Dermis microvascular lymphatic vessel endothelial cell (primary cell): ENCODE results near the gene PEX26. TPM values are rescaled to one million over a fixed set of nuclear protein-coding genes. Genes with fewer than 3 reads are reported as not detected.
"Not testable (repeated sequence)": the region's sequence is repeated elsewhere in the genome, so short reads cannot be mapped to it uniquely, and the experiment has no call there.

Experiments
- DNase-seq, 2 donors: peaks; one replicate each; pipeline versions ENCODE4 v3.0.0 to v3.0.0-alpha.2; 2010; ENCODE audit warnings: low read depth in 2 of 2
- total RNA-seq: library from RNA; depleted of rRNA; stranded (reverse); fragments of >200 nt; gene quantifications from 2 replicates; pipeline ENCODE4 v1.2.1, GENCODE V29; 2014

The PEX26 gene
- total RNA-seq, 1 donor from 2014 or later, result 13.6 TPM

DNA sequence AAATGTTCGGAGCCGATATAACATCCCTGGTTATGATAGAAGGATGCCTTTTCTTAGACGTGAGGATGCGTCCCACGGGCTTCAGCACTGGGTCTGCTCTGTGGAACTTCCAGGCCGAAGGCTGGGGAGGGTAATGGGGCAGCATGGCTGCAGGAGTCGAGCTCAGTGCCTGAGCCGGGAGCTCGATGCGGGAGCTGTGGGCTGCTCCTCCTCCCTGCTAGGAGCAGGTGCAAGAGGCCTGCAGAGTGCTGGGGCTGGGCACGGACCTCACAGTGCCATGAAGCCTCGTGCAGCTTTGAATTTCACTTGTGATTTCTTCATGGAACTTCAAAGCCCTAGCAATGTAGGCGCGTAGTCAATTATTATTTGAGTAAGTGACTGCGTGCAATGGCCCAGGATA is 38.8 kb downstream of the PEX26 start:
- no peak for DNase-seq

DNA sequence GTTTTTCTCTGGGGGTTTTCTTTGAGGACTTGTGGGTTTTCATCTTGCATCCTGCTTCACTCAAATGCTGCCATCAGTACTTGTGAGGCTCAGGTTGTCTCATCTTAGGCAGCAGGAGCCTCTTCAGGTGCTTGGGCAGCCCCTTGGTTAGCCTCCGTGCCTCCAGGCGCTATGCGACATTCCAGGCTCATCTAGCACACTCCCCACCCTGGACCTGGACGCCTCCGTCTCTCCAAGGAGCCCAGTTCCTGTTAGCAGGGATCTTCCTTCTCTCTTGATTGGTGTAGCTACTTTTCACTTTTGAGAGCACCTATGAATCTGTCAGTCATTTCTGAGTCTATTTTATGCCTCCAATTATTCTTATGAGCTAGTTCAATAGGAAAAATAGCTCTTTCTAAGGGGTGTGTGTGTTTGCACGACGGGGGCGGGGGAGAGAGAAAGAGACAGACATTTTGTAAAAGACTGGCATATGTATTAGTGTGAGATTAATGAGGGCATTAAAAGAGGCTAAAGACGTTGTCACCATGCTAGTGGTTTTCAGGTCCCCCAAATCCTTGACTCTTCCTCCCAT is 40.6 kb downstream of the PEX26 start:
- DNase-seq, result no peak

DNA sequence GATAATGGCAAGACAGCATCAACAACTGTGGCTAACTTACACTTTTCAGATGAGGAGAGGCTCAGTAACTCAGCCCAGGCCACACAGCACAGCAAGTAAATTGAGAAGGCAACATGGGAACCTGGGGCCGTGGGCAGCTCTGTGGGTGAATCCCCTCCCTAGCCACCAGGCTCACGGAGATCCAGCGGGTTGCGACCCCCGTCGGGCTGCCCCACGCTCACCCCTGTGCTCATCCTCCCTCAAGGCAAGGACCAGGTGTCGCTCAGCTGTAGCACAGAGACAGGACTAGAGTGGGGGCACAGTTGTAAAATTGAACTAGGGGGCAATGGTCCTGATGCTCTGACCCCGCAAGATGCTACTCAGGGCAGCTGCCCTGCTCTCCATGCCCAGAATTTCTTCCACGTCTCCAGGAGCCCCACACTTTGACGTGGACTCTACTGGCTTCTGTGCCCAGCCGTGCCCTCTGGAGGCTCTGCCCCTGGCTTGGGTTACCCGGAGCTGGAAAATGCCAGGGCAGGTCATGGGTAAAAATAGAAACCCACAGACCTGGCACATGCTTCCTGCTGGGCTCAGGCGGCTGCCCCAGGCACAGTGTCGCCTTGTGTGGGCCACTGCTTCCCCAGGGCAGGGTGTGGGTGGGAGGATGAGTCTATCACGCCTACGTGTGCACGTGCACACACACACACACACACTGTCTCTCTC is 41.8 kb downstream of the PEX26 start:
- no peak for DNase-seq

DNA sequence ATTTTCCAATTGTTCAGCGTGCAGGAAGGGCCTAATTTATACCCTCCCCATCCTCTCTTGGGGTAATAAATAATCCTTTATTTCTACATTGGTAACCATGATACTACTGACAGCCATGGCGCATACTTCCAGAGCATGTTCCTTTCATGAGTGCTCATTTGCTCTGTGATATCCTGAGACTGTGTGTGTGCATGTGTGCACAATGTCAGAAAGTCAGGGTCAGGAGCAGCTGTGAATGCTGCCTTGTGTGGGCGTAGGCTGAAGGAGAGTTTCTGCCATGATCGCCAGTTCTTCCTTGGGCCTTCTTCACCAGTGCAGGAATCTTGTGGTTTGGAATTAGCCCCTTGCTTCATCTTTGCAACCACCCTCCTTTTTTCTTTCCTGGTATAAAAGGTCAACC is 43.1 kb downstream of the PEX26 start:
- no peak for DNase-seq

DNA sequence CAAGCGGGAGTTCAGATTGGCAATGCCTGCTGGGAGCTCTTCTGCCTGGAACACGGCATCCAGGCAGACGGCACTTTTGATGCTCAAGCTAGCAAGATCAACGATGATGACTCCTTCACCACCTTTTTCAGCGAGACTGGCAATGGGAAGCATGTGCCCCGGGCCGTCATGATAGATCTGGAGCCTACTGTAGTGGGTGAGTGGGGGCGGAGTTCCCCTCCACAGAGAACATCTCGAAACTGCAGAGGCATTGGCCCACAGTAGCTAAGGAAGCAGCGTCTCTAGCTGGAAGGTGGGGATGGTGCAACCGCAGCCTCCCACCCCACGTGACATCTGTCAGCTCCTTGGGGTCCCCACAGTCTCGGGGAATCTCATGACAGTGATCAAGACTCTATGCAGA is 43.7 kb downstream of the PEX26 start:
- DNase-seq, result no peak

DNA sequence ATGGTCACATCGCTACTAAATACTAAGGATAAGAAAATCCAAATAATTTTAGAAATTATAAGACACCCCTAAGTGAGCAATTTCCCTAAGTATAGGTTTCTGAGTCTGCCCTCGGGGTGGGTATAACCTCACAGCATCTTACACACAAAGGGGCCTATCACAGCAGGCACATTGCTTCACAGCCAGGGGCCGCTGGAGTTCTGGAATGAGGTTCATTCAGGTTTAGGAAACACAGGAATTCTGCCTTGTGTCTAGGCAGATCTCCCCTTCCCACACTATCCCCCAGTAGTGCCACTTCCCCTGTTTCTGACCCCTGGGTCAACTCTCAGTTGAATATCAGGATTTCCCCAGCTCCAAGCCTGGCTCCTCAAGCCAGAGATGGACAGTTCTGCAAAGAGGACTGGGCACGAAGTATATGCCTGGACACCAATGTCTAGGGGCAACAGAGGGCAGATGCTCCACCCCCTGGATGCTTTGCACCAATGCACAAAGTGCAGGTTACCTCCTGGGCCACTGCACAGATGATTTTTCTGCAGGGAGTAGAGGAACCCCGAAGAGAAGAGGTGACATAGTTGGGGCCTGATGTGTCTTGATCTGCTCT is 44.3 kb downstream of the PEX26 start:
- DNase-seq, result no peak

DNA sequence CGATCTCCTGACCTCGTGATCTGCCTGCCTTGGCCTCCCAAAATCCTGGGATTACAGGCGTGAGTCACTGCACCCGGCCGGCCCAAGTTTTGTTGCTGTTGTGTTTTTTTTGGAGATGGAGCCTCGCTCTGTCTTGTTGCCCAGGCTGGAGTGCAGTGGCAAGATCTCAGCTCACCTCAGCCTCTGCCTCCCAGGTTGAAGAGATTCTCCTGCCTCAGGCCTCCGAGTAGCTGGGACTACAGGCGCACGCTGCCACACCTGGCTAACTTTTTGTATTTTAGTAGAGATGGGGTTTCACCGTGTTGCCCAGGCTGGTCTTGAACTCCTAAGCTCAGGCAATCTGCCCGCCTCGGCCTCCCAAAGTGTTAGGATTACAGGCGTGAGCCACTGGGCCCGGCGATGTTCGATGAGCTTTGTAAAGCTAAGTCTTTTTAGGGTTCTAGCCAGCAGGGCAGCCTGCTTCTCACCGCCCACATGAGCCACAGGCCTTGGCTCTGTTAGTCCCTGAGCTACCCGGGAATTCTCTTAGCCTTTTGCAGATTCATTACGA is 45.8 kb downstream of the PEX26 start:
- DNase-seq, result not testable (repeated sequence)

DNA sequence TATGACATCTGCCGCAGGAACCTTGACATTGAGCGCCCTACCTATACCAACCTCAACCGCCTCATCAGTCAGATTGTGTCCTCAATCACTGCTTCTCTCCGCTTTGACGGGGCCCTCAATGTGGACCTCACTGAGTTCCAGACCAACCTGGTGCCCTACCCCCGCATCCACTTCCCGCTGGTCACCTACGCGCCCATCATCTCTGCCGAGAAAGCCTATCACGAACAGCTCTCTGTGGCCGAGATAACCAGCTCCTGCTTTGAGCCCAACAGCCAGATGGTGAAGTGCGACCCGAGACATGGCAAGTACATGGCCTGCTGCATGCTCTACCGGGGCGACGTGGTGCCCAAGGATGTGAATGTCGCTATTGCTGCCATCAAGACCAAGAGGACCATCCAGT is 48.8 kb downstream of the PEX26 start:
- no peak for DNase-seq

DNA sequence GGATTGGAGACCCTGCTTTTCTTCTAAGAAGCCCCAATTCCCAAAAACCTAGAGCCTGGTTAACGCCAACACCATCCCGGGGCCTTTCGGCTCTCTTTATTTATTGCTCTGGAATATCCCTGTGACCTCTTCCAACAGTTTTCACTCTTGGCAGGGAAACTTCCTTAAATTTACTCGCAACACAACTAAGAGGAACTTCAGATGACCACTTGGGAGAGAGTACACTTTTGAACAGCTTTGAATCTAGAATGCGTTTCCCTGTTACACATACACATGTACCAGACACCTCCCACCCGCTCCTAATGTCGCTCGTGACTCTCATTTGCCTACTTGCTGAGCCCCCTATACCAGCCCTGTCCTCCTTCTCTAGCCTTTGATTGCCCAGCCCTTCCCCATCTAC is 52.2 kb downstream of the PEX26 start:
- no peak for DNase-seq

DNA sequence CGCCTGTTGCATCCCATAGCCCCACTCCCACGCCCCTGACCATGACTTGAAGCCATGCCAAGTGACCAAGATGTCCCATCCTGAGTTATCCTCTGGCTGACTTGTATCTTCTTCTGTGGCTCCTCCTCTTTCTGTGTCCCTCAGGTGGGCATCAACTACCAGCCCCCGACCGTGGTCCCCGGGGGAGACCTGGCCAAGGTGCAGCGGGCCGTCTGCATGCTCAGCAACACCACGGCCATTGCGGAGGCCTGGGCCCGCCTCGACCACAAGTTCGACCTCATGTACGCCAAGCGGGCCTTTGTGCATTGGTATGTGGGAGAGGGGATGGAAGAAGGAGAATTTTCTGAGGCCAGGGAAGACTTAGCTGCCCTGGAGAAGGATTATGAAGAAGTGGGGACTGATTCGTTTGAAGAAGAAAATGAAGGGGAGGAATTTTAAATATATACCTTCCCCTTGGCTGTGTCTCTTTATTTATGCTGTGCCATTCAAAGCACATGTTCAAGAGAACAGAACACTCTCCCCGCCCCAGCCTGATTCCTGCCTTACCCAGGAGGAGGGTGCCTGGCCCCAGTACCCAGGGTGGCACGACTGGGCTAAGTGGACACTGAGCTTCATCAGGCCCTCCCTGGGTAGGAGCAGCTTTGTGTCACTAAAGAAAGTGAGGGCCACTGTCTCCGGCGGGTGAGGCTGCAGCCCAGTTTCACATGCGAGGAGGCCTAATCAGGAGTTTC is 53.1 kb downstream of the PEX26 start:
- DNase-seq, result no peak

DNA sequence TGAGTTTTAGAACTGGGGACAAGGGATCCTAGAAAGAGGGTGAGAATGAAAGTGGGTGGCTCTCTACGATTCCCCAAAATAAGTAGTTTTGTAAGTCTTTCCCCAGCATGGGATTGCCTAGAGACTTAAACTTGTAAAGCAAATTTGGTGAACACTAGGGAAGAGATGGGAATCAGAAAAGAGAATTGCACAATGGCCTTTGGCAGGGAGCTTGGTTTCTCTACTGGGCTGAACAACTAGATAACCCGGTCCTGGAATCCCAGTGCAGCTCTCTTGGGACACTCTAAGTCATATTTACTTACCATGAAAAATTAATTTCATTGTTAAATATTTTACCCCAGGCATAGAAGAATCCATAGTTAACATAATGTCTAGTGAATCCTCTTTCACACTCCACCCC is 55.7 kb downstream of the PEX26 start:
- DNase-seq, result no peak

DNA sequence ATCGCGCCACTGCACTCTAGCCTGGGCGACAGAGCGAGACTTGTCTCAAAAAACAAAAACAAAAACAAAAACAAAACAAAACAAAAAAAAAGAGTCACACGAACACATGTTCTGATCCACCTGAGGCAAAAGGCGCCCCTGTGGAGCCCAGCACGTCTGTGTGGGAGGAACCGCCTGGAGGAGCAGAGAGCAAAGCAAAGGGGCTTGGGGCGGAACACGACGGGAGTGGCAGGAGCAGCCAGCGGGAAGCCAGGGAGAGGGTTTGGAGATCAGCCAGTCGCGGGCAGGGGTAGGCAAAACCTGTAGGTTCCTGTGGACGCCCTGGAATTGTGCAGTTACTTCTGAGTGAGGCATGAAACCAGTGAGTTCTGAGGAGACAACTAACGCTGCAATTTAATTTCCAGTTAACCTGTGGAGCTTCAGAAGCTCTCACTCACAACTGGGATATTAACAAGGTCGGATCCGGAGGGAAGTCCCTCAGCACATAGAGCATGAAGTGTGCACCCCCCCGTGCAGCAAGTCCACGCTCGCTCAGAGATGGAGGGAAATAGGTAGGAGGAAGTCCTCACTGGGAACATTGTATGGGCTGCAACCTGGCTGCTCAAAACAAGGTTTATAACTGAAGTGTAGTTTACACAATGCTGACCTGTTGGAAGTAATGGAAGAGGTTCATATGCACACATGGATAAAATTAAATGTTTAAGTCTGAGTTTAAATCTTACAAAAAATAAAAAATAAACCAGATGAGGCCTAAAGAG is 59.0 kb downstream of the PEX26 start:
- DNase-seq, result no peak

DNA sequence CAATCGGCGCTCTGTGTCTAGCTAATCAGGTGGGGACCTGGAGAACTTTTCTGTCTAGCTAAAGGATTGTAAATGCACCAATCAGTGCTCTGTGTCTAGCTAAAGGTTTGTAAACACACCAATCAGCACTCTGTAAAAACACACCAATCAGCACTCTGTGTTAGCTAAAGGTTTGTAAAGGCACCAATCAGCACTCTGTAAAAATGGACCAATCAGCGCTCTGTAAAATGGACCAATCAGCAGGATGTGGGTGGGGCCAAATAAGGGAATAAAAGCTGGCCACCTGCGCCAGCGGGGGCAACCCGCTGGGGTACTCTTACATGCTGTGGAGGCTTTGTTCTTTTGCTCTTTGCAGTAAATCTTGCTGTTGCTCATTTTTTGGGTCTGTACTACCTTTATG is 63.2 kb downstream of the PEX26 start:
- DNase-seq, result not testable (repeated sequence)

DNA sequence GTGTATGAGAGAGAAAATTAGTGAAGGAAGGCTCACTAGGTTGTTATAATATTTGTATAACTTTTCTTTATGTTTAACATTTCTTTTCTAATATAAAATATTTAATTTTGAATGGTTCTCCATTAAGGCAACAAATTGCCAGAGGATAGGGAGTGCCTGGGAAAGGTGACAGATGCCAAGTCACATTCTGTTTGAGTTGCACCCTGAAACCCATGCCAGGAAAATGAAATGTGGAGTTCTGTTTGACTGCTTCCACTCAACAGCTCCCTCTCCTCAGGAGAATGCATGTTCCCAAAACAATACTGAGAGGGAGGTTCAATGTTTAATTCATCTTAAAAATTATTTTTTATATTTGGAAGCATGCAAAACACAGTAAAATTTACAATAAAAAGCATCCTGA is 66.3 kb downstream of the PEX26 start:
- DNase-seq, result no peak

DNA sequence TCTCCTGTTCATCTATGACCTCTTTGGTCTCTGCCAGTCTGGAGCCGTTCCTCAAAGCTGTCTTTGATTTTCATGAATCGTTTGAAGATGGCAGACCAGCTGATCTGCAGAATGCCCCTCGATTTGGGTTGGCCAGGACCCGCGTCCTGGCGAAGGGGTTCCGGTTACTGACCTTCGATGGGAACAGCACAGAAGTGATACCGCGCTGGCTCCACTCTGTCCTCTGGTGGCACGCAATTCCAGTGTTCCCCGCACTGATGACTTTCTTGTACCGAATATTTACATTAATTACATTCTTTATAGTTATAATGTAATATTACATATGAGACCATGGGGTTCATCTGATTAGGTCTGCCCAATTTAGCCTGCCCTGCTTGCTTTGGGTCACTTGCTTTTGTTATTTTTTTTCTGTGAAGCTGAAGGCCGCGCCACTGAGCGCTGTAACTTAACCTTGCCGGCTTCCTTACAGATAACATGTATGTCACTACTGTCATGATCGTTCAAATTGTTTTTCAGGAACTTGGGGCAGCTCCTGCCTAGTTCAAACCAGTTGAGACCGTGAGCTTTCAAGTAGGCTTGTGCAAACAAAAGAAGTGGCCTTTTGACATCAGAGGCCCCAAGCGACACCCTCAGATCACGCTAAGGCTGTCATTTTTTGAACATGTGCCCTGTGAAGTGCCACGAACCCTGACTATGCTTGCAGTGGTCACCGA is 68.0 kb downstream of the PEX26 start:
- no peak for DNase-seq

DNA sequence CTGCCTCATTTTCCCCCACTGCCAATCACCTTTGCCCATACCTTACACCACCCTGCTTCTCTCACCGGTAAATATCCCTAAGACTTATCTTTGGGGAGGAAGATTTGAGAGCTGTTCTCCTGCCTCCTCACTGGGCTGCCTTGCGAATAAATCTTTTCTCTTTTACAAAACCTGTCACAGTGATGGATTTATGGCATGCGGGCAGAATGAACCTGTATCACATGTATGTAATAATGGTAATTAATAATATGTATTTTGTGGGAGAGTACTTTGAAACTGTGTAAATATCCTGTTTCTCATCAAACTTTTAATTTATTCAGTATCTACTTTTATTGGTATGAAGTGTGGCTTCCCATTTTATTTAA is 68.6 kb downstream of the PEX26 start:
- DNase-seq, result no peak

DNA sequence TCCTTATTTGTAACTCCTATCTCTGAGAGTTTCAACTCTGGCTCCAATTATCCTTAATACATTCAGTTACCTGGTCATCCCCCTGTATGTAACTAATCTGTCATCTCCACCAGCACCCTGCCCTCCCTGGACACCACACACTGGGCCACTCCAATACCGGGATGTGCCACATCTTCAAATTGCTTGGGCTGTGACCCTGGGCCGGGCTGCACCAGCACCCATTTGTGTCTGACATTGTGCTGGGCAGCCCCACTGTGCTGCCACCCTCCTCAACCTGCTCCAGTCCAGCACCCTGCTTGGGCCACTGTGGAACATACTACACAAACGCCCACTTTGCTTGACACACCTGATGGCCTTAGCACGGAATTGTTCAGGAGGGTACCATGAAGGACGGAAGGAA is 70.0 kb downstream of the PEX26 start:
- DNase-seq, result no peak

DNA sequence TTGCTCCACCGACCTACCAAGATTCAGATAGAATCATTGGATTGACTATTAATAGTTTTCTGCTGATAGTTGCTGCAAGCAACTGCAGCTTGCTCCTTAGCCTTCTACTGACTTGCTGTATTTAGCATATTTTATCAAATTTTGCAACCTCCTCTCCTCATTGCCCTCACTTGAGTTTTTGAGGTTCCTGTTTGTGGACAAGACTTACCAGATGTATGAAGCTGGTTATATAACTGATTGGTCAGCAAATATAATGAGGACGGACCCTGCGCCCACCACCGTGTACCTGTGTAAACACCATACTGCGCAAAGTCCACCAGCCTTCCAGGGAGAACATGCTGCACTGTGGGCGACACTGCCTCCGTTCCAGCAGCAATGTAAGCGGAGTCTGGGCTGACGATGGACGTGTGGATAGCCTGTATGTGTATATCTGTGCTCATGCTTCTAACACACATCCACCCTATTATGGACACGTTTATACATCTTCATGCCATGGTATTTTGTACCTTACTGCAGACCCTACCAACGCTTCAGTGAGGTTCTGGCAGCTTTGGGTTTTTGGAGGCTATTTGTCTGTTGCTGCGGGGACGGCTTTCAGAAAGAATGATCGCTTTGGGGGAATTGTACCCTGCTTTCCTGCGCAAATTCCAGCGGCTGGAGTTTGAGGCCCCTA is 70.6 kb downstream of the PEX26 start:
- no peak for DNase-seq

DNA sequence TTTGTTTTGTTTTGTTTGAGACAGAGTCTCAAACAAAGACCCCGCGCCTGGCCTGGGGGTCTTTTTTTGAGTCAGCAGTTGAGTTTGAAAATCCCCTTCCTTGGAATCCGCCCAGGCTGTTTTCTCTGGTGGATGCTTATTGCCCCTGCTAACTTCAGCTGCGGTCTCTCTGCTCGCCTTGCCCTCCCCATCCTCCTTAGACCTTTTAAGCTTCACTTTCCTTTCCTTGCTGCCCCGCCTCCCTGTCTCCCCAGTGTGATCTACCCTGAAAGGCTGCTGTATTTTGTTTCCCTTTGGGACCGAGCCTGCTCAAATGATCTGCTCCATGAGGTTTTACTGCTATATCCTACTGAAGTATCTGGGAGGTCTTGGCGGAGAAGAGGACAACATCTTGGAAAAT is 74.7 kb downstream of the PEX26 start:
- DNase-seq, result no peak

DNA sequence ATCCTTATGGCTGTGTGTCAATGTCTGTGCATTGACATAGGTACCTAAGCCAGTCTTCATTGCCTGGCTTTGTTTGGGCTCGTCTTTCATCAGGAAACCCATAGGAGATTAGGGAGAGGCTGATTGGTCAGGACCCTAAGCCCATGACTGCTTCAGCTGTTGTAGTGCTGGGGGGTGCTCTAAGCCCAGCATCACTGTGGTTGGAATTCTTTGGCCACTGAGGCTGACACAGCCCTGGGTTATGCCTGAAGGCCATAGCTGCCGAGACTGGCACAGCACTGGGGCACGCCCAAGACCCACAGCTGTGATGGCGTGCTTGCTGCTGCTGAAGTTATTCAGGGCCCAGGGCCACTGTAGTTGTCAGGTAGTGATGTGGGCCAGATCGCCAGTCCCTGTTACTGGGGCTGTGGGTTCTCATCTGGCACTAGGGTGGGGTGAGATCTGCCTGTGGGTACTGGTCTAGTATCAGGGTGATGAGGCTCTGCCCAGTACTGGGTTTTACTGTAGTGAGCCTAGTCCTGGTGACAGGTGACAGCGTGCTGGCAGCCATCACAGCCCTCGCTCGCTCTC is 77.1 kb downstream of the PEX26 start:
- DNase-seq, result no peak
